Neural cell (in vitro differentiated cells): ENCODE results near the gene SLC22A23.

ENCODE experiments used
- EP300 ChIP-seq: fragments of 450-650 bp; conservative IDR thresholded peaks from 2 replicates; pipeline ENCODE4 v1.6.1; 2014; ENCODE audit warnings: antibody characterized with exemption, mild to moderate bottlenecking, moderate library complexity; ENCODE audit not compliant: poor library complexity, severe bottlenecking
- MXI1 ChIP-seq: fragments of 450-650 bp; conservative IDR thresholded peaks from 2 replicates; pipeline ENCODE4 v1.6.1; 2014; ENCODE audit warnings: antibody characterized with exemption, mild to moderate bottlenecking; ENCODE audit not compliant: poor library complexity, severe bottlenecking
- POLR2AphosphoS5 ChIP-seq: IDR thresholded peaks from 2 replicates; pipeline ENCODE4 v1.6.1; 2012
- SMC3 ChIP-seq: fragments of 450-650 bp; conservative IDR thresholded peaks from 2 replicates; pipeline ENCODE4 v1.6.1; 2014; ENCODE audit warnings: antibody characterized with exemption, mild to moderate bottlenecking, moderate library complexity; ENCODE audit not compliant: poor library complexity
- TF ChIP-seq, protein P1 (sequence below): fragments of 450-650 bp; IDR thresholded peaks from 2 replicates; pipeline ENCODE4 v1.5.1; 2014; ENCODE audit warnings: antibody characterized with exemption, mild to moderate bottlenecking, moderate library complexity; ENCODE audit not compliant: poor library complexity, severe bottlenecking

DNA sequence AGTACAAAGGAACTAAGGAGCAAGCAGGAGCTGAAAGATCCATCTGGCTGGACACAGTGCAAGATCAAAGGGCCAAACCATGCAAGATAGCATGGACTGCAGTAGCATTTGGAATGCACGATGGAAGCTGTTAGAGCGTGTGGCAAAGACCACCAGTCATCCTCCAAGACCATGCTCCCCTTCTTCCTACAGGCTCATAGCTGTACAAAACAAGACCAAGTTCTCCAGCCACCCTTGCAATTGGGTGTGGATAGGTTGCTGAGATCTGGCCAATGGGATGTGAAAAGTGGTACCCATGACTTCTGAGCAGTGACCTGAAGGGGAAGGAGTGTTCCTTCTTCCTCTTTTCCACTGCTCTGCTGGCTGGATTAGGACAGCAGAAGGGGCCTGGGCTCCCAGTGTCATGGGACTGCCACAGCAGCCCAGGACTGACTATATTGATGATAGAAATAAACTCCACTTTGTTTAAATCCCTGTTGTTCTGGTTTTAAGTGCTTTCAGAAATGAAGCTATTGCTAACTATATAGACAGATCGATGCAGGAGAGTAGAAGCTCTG is 64.9 kb downstream of the SLC22A23 start:
- TF ChIP-seq POLR2AphosphoS5, result no peak
- no peak for TF ChIP-seq SMC3
- TF ChIP-seq, protein P1, sequence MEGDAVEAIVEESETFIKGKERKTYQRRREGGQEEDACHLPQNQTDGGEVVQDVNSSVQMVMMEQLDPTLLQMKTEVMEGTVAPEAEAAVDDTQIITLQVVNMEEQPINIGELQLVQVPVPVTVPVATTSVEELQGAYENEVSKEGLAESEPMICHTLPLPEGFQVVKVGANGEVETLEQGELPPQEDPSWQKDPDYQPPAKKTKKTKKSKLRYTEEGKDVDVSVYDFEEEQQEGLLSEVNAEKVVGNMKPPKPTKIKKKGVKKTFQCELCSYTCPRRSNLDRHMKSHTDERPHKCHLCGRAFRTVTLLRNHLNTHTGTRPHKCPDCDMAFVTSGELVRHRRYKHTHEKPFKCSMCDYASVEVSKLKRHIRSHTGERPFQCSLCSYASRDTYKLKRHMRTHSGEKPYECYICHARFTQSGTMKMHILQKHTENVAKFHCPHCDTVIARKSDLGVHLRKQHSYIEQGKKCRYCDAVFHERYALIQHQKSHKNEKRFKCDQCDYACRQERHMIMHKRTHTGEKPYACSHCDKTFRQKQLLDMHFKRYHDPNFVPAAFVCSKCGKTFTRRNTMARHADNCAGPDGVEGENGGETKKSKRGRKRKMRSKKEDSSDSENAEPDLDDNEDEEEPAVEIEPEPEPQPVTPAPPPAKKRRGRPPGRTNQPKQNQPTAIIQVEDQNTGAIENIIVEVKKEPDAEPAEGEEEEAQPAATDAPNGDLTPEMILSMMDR, result no peak
- TF ChIP-seq EP300, result no peak
- TF ChIP-seq MXI1, result no peak
